Mesendoderm (in vitro differentiated cells): ENCODE results near the gene HCK.

Experiments used
- DNase-seq: peaks from one replicate; pipeline ENCODE4 v3.0.0; 2013
- H2AK5ac ChIP-seq: 2 replicates; pipeline ENCODE4 v1.6.1; 2013; ENCODE audit warnings: low read length, inconsistent platforms
- H2BK120ac ChIP-seq: 2 replicates; pipeline ENCODE4 v1.6.1; 2013; ENCODE audit warnings: low read depth, mild to moderate bottlenecking, low read length, moderate library complexity, mixed read lengths
- H2BK15ac ChIP-seq: replicated peaks from 2 replicates; pipeline ENCODE4 v1.6.1; 2013; ENCODE audit warnings: low read depth, mild to moderate bottlenecking, moderate library complexity
- H2BK5ac ChIP-seq: 2 replicates; pipeline ENCODE4 v1.6.1; 2013; ENCODE audit warnings: low read length, inconsistent platforms
- H3K18ac ChIP-seq: 2 replicates; pipeline ENCODE4 v1.6.1; 2013; ENCODE audit warnings: mild to moderate bottlenecking, low read length, mixed read lengths
- H3K23ac ChIP-seq: one replicate; pipeline ENCODE4 v1.6.1; 2013; ENCODE audit warnings: low read length
- H3K27ac ChIP-seq: 2 replicates; pipeline ENCODE4 v1.5.1; 2013; ENCODE audit warnings: low read depth, mild to moderate bottlenecking, inconsistent platforms, low read length, moderate library complexity
- H3K27me3 ChIP-seq: 2 replicates; pipeline ENCODE4 v1.6.1; 2013; ENCODE audit warnings: low read length, control low read depth, mild to moderate bottlenecking, inconsistent platforms; ENCODE audit not compliant: insufficient read depth, poor library complexity
- H3K36me3 ChIP-seq: 2 replicates; pipeline ENCODE4 v1.6.1; 2013; ENCODE audit warnings: low read length, inconsistent platforms; ENCODE audit not compliant: control insufficient read depth, insufficient read depth
- H3K4ac ChIP-seq: one replicate; pipeline ENCODE4 v1.6.1; 2013; ENCODE audit warnings: low read depth, mild to moderate bottlenecking, low read length, moderate library complexity
- H3K4me1 ChIP-seq: 2 replicates; pipeline ENCODE4 v1.6.1; 2013; ENCODE audit warnings: low read depth, low read length, inconsistent platforms; ENCODE audit not compliant: control insufficient read depth
- H3K4me2 ChIP-seq: 2 replicates; pipeline ENCODE4 v1.6.1; 2013; ENCODE audit warnings: low read length
- H3K4me3 ChIP-seq: 2 replicates; pipeline ENCODE4 v1.5.1; 2013; ENCODE audit warnings: mild to moderate bottlenecking, low read length
- H3K56ac ChIP-seq: one replicate; pipeline ENCODE4 v1.6.1; 2013; ENCODE audit warnings: low read length
- H3K79me1 ChIP-seq: 2 replicates; pipeline ENCODE4 v1.6.1; 2013; ENCODE audit warnings: low read length, inconsistent platforms
- H3K79me2 ChIP-seq: 2 replicates; pipeline ENCODE4 v1.6.1; 2013; ENCODE audit warnings: mild to moderate bottlenecking, low read length; ENCODE audit not compliant: control insufficient read depth, insufficient read depth
- H3K9ac ChIP-seq: 2 replicates; pipeline ENCODE4 v1.6.1; 2013; ENCODE audit warnings: low read length, inconsistent platforms
- H4K5ac ChIP-seq: one replicate; pipeline ENCODE4 v1.6.1; 2013; ENCODE audit warnings: low read length
- H4K8ac ChIP-seq: one replicate; pipeline ENCODE4 v1.6.1; 2013; ENCODE audit warnings: low read depth, mild to moderate bottlenecking, control low read depth, low read length, moderate library complexity
- whole genome bisulfite sequencing: extraction: QIAGEN DNeasy Blood & Tissue Kit; methylation state at CpG from one replicate; pipeline ENCODE4 v1.1.7; 2013; ENCODE audit warnings: low lambda C conversion rate, missing lambda C conversion rate; ENCODE audit not compliant: insufficient coverage; ENCODE audit errors: extremely low coverage; 5-methylcytosine and 5-hydroxymethylcytosine counted together

Gene HCK

DNA sequence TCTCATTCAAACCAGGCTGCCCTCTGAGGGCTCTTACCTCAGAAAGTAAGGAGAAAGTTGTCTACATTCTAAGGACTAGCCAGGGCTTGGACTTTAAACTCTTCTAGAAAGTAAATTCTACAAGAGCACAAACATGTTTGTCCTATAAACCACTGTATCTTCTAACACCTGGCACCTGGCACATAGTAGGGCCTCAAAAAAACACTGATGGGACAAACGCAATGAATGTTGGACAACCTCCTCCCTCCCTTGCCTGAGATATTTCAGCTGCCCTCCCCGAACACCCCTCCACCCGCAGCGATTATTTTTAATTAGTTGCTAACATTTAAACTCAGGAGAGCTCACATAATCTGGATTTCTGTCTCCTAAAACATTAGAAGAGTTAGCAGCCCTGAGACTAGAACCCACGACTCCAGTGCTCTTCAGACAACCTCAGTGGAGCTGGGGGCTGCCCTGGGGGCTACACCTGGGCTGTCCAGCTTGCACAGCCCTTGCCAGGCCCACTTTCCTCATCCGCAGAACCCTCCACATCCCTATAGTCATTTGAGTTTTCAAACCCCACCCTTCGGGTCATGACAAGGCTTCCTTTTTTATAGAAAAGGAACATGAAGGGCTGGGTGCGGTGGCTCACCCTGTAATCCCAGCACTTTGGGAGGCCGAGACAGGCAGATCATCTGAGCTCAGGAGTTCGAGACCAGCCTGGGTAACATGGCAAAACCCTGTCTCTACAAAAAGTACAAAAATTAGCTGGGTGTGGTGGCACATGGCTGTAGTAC, 4.9 kb downstream of the HCK start:
- H3K4me2 ChIP-seq = no peak overlapping the region
- no peak overlapping the region for H3K23ac ChIP-seq
- H3K18ac ChIP-seq = no peak overlapping the region
- no peak overlapping the region for H3K56ac ChIP-seq
- no peak overlapping the region for H4K5ac ChIP-seq
- no peak overlapping the region for H3K4ac ChIP-seq
- H3K27ac ChIP-seq = no peak overlapping the region
- no peaks in the 10 kb centered on the region for H3K79me1 ChIP-seq
- no peak overlapping the region for H3K9ac ChIP-seq
- no peaks in the 10 kb centered on the region for H3K4me1 ChIP-seq
- H2AK5ac ChIP-seq = no peak overlapping the region
- WGBS = no CpG with 5 or more reads among the region's 10 CpGs
- no peak for DNase-seq
- no peak overlapping the region for H4K8ac ChIP-seq
- no peak overlapping the region for H2BK15ac ChIP-seq
- H3K36me3 ChIP-seq = no peaks in the 10 kb centered on the region
- H3K79me2 ChIP-seq = no peaks in the 10 kb centered on the region
- peaks cover 5% of the 10 kb centered on the region for H3K27me3 ChIP-seq
- no peak overlapping the region for H2BK120ac ChIP-seq
- no peak overlapping the region for H3K4me3 ChIP-seq
- H2BK5ac ChIP-seq = no peak overlapping the region

DNA sequence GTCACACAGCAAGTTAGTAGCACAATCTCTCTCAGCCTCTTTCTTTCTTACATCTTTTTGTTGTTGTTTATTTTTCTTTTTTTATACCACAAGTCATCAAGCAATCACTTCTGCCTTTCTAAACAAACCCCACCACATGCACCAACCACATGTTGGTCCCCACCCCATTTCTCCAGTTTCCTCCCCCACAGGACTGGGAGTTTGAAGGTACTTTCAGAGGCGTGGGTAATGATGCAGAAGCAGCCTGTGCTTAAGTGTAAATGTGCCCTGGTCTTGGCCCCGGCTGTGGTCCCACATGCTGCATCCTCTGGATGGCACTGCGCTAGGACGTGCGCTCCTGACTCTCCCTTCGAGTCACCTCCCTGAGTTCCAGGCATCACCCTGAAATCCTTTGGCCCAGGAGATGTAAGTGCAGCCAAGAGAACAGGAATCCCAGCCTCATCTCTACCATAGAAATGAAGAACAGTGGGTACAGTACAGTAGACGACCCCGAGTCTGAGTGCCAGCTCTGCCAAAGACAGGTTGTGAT, 5.7 kb downstream of the HCK start:
- H2BK120ac ChIP-seq = no peak overlapping the region
- H3K4me2 ChIP-seq = no peak overlapping the region
- no peaks in the 10 kb centered on the region for H3K36me3 ChIP-seq
- no peak overlapping the region for H3K4ac ChIP-seq
- no peaks in the 10 kb centered on the region for H3K27me3 ChIP-seq
- H2AK5ac ChIP-seq = no peak overlapping the region
- H3K23ac ChIP-seq = no peak overlapping the region
- no CpG with 5 or more reads among the region's 8 CpGs for WGBS
- no peak overlapping the region for H2BK15ac ChIP-seq
- H3K4me3 ChIP-seq = no peak overlapping the region
- DNase-seq = no peak
- no peak overlapping the region for H3K18ac ChIP-seq
- no peaks in the 10 kb centered on the region for H3K79me1 ChIP-seq
- H4K5ac ChIP-seq = no peak overlapping the region
- no peak overlapping the region for H3K9ac ChIP-seq
- H3K79me2 ChIP-seq = no peaks in the 10 kb centered on the region
- H3K27ac ChIP-seq = no peak overlapping the region
- no peak overlapping the region for H2BK5ac ChIP-seq
- no peaks in the 10 kb centered on the region for H3K4me1 ChIP-seq
- H4K8ac ChIP-seq = no peak overlapping the region
- H3K56ac ChIP-seq = no peak overlapping the region

DNA sequence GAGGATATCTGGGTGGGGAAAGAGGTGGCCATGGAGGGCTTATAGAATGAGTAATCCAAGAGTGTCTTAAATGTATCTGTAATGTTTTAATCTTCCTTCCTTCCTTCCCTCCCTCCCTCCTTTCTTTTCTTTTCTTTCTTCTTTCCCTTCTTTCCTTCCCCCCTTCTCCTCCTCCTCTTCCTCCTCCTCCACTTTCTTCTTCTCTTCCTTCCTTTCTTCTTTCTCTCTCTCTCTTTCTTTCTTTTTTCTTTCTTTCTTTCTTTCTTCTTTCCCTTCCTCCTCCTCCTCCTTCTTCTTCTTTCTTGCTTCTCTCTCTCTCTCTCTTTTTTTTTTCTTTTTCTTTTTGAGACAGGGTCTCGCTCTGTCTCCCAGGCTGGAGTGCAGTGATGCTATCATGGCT, 7.1 kb downstream of the HCK start:
- Histone ChIP-seq H3K18ac (no peak overlapping the region), H3K27me3 (no peaks in the 10 kb centered on the region), H3K4me3 (no peak overlapping the region), H2BK120ac (no peak overlapping the region), H3K9ac (no peak overlapping the region), H2BK15ac (no peak overlapping the region), H3K4ac (no peak overlapping the region), H2AK5ac (no peak overlapping the region), H3K79me1 (no peaks in the 10 kb centered on the region), H4K8ac (no peak overlapping the region), H3K79me2 (no peaks in the 10 kb centered on the region), H2BK5ac (no peak overlapping the region), H3K4me2 (no peak overlapping the region), H3K4me1 (no peaks in the 10 kb centered on the region), H3K56ac (no peak overlapping the region), H3K27ac (no peak overlapping the region), H3K36me3 (no peaks in the 10 kb centered on the region), H4K5ac (no peak overlapping the region), H3K23ac (no peak overlapping the region)
- no CpG with 5 or more reads among the region's 1 CpG for whole genome bisulfite sequencing
- DNase-seq = no peak

DNA sequence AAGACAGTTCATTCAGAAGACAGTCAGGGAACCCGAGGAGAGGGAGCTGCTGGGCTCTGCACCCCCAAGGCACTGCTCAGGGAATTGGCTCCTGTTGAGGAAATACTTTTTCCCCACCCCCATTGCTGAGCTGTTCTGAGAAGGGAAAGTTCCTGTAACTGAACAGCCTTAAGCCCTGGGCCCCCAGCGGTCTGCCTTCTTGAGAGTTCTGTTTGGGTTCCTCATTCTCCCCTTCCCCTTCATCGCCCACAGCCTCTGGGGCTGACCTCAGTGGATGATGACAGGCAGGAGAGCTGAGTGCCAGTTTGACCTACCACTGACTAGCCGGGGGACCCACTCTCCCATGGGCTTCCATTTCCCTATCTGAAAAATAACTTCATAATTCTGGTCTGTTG, 10.7 kb downstream of the HCK start:
- Histone ChIP-seq H2BK5ac (no peak overlapping the region), H3K36me3 (no peaks in the 10 kb centered on the region), H3K79me2 (no peaks in the 10 kb centered on the region), H2BK120ac (no peak overlapping the region), H3K27ac (no peak overlapping the region), H3K4ac (no peak overlapping the region), H4K5ac (no peak overlapping the region), H3K56ac (no peak overlapping the region), H3K4me3 (no peak overlapping the region), H2AK5ac (no peak overlapping the region), H3K79me1 (no peaks in the 10 kb centered on the region), H2BK15ac (no peak overlapping the region), H3K27me3 (no peaks in the 10 kb centered on the region), H3K23ac (no peak overlapping the region), H3K4me1 (no peaks in the 10 kb centered on the region), H3K9ac (no peak overlapping the region), H3K18ac (no peak overlapping the region), H3K4me2 (no peak overlapping the region), H4K8ac (no peak overlapping the region)
- DNase-seq = no peak
- no CpG with 5 or more reads among the region's 4 CpGs for WGBS

DNA sequence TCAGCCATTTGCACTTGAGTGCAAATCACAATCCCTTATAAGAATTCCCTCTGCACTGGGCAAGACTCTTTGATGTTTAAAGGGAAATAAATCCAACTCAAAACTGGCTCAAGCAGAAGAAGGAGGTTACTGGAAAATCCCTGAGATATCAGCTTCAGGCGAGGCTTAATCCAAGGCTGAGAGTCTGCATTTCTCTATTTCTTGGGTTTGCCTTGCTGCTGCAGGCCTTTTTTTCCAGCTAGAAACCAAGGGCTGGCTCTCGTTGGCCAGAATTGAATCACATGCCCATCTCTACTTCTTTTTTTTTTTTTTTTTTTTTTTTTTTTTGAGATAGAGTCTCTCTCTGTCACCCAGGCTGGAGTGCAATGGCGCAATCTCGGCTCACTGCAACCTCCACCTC, 11.7 kb downstream of the HCK start:
- Histone ChIP-seq H3K27ac (no peak overlapping the region), H4K8ac (no peak overlapping the region), H3K4me2 (no peak overlapping the region), H3K27me3 (no peaks in the 10 kb centered on the region), H3K56ac (no peak overlapping the region), H2BK5ac (no peak overlapping the region), H4K5ac (no peak overlapping the region), H2BK120ac (no peak overlapping the region), H3K79me1 (no peaks in the 10 kb centered on the region), H3K23ac (no peak overlapping the region), H3K4me3 (no peak overlapping the region), H3K4me1 (no peaks in the 10 kb centered on the region), H3K9ac (no peak overlapping the region), H2BK15ac (no peak overlapping the region), H3K36me3 (no peaks in the 10 kb centered on the region), H3K18ac (no peak overlapping the region), H2AK5ac (no peak overlapping the region), H3K79me2 (no peaks in the 10 kb centered on the region), H3K4ac (no peak overlapping the region)
- WGBS = no CpG with 5 or more reads among the region's 4 CpGs
- no peak for DNase-seq

DNA sequence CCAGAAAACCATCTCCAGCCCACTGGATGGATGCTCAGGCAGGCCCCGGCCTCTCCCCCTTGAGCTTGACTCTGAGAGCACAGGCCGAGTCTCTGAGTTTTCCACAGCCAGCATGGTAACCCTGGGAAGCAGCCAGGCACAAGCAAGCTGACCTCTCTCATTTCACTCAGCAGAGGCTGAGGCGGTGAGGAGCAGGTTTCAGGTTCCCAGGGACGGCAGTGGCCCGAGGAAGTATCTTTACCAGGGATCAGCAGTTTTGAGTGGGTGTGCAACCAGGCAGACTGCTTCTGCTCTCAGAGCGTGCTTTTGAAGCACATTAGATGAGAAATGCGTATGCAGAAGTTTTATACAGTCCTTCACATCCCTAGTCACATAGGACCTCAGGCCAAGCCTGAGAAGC, 12.6 kb downstream of the HCK start:
- Histone ChIP-seq H3K27ac (no peak overlapping the region), H3K79me1 (no peaks in the 10 kb centered on the region), H3K4ac (no peak overlapping the region), H3K36me3 (no peaks in the 10 kb centered on the region), H4K5ac (no peak overlapping the region), H2BK15ac (no peak overlapping the region), H2AK5ac (no peak overlapping the region), H3K9ac (no peak overlapping the region), H4K8ac (no peak overlapping the region), H3K27me3 (no peaks in the 10 kb centered on the region), H3K18ac (no peak overlapping the region), H2BK120ac (no peak overlapping the region), H3K23ac (no peak overlapping the region), H3K4me2 (no peak overlapping the region), H3K4me1 (no peaks in the 10 kb centered on the region), H3K56ac (no peak overlapping the region), H2BK5ac (no peak overlapping the region), H3K79me2 (no peaks in the 10 kb centered on the region), H3K4me3 (no peak overlapping the region)
- no CpG with 5 or more reads among the region's 7 CpGs for WGBS
- no peak for DNase-seq
